Muscle of arm (tissue), 12 donors: ENCODE data around the gene ZBP1. TPM values are rescaled to one million over a fixed set of nuclear protein-coding genes. Genes with fewer than 3 reads are reported as not detected.
"Not testable (repeated sequence)": the region's sequence is repeated elsewhere in the genome, so short reads cannot be mapped to it uniquely, and the experiment has no call there.

Experiments
- DNase-seq: peaks from one replicate; pipeline ENCODE4 v3.0.0-alpha.2; 2013
- polyA plus RNA-seq, 12 donors: library from polyadenylated mRNA; unstranded; fragments of 120-200 nt; gene quantifications; one replicate each; pipeline ENCODE4 v1.2.1, GENCODE V29; 2013; ENCODE audit not compliant: insufficient read length in 12 of 12

ZBP1 gene
- polyA plus RNA-seq, 12 donors = 0.12 to 0.25 (median 0.14) TPM; not detected in 9

DNA sequence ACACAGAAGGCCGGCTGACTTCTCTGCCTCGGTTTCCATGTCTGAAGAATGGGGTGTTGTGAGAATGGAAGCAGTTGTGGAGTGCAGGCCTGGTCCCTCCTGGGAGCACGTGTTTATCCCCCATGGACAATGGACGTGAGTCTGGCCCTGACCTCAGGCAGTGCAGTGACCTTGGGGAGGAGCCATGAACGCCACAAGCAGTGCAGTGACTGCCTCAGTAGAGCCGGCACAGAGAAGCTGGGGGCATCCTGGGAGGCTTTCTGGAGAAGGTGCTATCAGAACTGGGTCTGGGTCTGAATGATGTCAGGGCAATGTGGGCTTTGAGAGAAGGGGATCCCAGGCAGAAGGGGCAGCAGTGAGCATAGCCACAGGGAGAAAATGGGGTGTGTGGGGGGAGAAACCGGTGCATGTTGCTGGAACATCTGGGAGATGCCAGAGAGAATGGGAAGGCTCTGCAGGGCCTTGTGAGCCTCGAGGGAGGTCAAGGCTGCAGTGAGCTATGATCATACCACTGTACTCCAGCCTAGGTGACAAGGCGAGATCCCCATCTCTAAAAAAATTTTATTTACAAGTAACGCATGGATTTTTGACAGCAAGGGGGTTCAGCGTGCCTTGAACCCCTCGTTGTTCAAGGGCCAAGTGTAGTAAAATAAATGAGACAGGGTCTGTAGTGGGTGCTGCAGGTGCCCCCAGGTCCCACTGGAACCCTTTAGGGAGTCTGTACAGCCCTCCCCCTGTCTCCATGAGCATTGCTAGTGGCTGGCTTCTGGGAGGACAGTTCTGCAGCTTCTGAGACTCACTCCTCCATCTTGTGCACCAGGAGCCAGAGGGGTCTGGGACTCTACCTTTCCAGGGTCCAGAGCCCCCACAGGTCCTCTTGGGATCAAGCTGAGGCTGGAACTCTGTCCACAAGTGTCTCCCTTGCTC is 27.0 kb upstream of the ZBP1 start:
- DNase-seq = no peak

GRCh38 chr20:57638895-57639236 is 18.6 kb upstream of the ZBP1 start:
- DNase-seq = no peak

DNA sequence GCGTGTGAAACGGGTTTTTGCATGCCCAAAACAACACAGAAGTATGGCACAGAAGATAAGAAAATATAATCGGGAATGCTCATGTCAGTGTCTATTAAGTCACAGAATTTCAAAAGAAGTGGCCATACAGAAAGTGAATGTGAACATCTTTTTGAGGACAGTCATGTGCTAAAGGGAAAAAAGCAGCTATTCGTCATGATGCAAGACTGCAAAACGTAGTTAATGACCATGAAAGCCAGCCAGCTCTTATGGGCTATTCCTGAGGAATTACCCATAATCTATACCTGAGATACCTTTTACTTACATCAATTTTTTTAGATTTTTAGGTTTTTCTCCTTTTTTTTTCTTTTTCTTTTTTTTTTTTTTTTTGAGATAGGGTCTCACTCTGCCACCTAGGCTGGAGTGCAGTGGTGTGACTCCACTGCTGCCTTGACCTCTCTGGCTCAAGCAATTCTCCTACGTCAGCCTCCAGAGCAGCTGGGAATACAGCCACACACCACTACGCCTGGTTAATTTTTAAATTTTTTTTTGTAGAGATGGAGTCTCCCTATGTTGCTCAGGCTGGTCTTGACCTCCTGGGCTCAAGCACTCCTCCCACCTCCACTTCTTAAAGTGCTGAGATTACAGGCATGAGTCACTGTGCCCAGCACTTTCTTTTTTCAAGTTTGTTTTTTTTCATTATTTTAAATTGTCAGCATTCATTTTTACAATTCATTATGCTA is 18.1 kb upstream of the ZBP1 start:
- no peak for DNase-seq

DNA sequence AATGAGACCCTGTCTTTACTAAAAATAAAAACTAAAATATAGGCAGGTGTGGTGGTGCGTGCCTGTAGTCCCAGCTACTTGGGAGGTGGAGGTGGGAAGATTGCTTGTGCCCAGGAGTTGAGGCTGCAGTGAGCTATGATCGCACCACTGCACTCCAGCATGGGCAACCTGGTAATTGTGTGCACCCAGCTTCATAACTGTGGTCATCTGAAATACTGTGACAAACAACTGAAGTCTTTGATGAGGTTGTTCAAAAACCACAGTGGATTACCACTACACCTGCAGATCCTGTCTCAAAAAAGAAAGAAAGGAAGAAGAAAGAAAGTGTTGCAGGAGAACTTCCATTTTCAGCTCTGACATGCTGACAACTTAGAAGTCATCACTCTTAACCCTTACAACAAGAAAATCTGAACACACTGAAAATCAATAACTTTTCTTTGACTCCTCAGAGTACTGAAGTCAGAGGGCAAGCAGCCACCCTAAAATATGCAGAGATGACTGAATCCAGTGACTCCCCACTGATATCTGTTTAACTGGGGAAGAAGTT is 13.8 kb upstream of the ZBP1 start:
- no peak for DNase-seq

DNA sequence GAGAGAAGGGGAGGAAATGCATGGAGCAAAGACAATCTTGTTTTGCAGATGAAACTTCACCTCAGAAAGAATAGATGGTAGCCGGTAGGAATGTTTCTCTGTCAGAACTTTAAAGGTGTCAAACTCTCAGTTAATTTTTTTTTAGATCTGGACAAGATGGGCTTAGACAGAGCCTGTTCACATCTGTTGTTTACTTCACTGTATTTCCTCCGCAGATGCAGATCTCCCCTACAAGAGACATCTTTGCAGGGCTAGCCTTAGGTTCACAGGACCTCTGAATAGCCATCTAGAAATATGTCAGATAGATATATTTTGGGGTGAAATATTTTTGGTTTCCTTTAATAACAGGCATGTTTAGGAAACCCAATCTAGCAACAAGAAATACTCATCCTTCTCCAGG is 12.1 kb upstream of the ZBP1 start:
- DNase-seq = no peak

DNA sequence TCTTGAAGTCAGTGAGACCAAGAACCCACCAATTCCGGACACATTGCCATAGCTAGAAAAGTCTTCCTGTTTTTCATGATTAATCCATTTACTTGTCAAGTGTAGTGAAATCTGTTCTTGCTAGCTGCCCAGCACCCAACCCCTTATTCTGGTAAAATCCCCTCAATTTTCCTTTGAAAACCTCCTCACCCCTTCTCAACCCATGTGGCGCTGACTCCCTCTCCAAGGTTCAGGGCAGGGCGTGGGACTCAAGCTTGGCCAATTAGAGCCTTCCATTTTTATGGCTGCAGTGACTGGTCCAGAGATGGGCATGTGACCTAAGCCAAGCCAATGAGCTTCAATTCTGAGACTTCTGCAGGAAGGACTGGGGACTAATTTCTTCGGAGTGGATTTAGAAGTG is 9.8 kb upstream of the ZBP1 start:
- no peak for DNase-seq

DNA sequence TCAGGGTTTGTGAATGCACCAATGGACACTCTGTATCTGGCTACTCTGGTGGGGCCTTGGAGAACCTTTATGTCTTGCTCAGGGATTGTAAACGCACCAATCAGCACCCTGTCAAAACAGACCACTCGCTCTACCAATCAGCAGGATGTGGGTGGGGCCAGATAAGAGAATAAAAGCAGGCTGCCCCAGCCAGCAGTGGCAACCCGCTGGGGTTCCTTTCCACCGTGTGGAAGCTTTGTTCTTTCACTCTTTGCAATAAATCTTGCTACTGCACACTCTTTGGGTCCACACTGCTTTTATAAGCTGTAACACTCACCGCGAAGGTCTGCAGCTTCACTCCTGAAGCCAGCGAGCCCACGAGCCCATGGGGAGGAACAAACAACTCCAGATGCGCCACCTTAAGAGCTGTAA is 9.3 kb upstream of the ZBP1 start:
- not testable (repeated sequence) for DNase-seq

- not testable (repeated sequence) for DNase-seq
Observed at GRCh38 chr20:57628962-57629308, 8.7 kb upstream of the ZBP1 start.

GRCh38 chr20:57628047-57628961 is 8.1 kb upstream of the ZBP1 start:
- peak; percentile 74 for DNase-seq

- DNase-seq = no peak
Observed at GRCh38 chr20:57627339-57627738, 7.1 kb upstream of the ZBP1 start.

DNA sequence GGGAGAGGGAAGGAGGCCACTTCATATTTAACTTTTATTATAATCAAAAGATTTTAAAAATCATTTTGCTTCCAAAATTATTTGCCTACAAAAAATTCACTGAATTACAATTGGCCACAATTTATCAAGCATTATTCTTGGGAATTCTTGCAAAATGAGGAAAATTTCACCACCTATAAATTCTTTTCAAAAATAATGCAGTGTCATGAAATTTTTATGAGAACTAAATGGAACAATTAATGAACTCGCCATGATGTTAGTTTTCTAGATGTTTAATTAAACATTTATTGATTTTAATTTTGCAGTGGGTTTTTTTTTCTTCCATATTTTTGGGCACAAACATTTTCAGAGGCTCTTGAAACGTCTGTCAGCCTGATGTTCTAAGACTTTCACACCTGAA is 5.8 kb upstream of the ZBP1 start:
- DNase-seq = no peak

DNA sequence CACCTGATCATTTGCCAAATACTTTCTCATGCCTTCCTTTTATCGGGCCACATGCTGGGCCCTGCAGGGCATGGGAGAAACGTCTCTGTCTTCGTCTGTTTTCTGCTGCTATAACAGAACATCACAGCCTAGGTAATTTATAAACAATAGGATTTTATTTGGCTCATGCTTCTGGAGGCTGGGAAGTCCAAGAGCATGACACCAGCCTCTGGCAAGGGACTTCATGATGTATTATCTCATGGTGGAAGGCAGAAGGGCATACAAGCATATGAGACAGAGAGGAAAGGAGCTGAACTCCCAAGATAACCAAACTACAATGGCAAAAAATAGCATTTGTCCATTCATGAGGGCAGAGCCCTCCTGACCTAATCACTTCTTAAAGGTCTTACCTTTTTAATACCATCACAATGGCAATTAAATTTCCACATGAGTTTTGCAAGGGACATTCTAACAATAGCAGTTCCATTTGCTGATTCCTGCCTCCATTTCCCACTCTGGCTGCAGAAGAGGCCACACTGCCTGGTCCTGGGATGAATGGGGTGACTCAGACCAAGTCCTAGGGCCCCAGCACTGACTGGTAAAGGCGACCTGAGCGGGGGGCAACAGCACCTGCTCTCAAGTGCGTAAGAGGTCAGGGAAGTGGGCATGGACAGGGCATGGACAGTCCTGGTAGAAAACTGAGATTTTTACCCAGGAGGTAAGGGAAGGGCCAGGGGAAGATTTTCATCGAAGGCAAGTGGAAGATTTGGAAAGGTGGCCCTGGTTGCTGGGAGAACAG is 5.1 kb upstream of the ZBP1 start:
- no peak for DNase-seq

GRCh38 chr20:57624124-57624523 is 3.9 kb upstream of the ZBP1 start:
- no peak for DNase-seq

GRCh38 chr20:57622579-57623381 is 2.6 kb upstream of the ZBP1 start:
- DNase-seq = no peak

- no peak for DNase-seq
Observed at GRCh38 chr20:57622201-57622570, 2.0 kb upstream of the ZBP1 start.

DNA sequence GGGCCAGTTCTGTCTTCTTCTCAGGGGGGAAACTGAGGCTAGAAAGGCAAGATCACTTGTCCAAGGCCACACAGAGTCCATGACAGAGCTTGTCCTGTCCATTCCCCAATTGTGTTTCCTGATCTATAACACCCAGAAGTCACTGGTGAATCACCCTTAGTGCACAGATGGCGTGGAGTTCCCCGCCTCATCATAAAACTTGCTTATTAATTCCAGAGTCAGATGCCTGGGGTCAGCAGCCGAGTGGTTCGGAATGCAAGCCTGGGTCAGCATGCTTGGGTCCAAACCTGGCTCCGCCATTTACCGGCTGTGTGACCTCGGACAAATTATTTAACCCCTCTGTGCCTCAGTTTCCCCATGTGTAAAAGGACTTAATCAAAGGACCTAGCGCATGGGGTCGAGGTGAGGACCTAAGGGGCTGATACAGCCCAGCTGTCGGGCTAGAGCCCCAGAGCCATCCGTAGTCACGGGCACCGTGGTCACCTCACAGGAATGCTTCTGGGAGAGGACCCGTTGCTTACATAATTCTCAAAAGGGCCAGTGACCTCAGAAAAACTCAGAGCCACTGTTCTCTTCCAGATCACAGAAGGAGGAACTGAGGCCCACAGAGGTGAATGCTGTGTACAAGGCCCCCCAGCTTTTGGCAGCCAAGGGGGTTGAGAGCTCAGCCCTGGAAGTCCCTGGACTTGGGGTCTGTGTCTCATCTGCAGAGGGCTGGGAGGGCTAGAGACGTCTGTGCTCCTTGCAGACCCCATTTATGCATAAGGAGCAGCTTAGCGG is 1.4 kb upstream of the ZBP1 start:
- no peak for DNase-seq

DNA sequence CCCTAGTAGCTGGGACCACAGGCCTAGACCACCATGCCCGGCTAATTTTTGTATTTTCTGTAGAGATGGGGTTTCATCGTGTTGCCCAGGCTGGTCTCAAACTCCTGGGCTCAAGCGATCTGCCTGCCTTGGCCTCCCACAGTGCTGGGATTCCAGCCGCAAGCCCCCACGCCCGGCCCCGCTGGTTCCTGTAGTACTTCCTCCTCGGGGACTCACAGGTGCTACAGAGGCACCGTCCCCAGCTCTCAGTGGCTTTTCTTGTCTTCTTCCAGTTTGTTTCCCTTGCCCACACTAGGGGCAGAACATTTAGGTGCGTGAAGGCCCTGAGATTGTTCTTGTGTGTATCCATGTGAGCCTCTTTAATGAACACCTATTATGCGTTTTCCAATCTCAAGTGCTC is 773 bp upstream of the ZBP1 start:
- no peak for DNase-seq

DNA sequence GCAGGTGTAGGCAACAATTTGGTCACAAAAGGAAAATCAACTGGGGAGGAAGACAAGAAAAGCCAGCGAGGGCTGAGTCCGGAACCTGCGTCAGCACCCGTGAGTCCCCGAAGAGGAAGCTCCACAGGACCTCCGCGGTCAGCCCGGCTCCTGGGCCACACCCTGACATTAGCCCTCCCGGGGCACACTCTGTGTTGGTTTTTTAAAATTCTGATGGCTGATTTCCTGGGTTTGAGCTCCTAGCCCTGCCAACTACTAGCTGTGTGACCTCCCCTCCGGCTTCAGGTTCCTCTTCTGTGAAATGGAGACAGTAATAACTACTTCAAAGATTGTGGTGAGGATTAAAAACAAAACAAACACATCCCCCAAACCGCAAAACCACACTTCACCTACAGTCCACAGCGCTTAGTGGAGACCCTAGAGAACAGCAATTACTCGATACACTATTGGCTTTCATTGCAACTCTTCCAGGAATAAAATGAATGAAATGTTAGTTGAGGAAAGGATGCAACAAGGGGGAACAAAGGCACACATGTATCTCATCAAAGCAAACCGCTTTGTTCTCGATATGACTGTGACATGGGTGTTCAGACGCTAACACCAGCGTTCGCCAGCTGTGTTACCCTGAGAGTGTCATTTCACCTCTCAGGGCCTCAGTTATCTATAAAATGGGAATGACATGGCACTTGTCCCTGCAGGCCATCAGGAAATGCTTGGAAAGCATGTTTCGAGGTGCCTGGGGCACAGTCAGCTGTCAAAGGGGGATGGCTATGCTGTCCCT is 985 bp downstream of the ZBP1 start:
- DNase-seq = no peak

DNA sequence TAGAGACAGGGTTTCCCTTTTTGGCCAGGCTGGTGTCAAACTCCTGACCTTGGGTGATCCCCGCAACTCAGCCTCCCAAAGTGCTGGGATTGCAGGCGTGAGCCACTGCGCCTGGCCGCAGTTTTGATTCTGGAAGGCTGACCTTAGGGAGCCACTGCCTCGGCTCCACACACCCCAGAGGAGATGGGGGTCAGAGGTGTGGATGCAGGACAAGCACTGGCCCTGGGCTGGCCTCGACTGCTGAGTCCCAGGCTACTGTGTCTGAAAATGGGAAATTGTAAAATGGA is 1.5 kb downstream of the ZBP1 start:
- DNase-seq = no peak
